ENCODE measurements around the gene STPG3. TPM values are rescaled to one million over a fixed set of nuclear protein-coding genes. Genes with fewer than 3 reads are reported as not detected.
A peak's percentile ranks its signal among the peaks of the same experiment; 100 is the strongest.

The STPG3 gene
- polyA plus RNA-seq, 2 of the 4 experiments (the other 2 are of a cell fraction): not detected

- peak; percentile 61 to 78 for ATAC-seq
- DNase-seq (ENCODE audit: low read depth in 1 of 2, low spot score in 1 of 2): peak; percentile 99 to 100
- Histone ChIP-seq H3K4me2 (peak within 1 kb of the TSS; percentile 98), H3K9me3 (no peaks in the 10 kb centered on the region), H3K27ac (peak within 1 kb of the TSS; percentile 98 to 99), H3K4me3 (peak within 1 kb of the TSS; percentile 91), H3K4me1 (peaks cover 54% of the 10 kb centered on the region)
- POLR2A ChIA-PET: interaction anchor here (0.5 to 3.3 kb wide), 49 partner anchors 9 to 378 kb away, joined by 3 to 97 read pairs (median 5); partner anchors contain the start of genes ANAPC2, CYSRT1, DPP7 and EHMT1
- 2% methylated on average over 24 of the region's 67 CpGs for WGBS (ENCODE audit: missing lambda C conversion rate)
- CTCF ChIA-PET: interaction anchor here (0.9 to 13.1 kb wide), 11 partner anchors 9 to 211 kb away, joined by 3 to 236 read pairs (median 4); partner anchors contain the start of genes CYSRT1, NELFB, NRARP and RNF208
- FAIRE-seq: peak; percentile 95
- TF ChIP-seq PBX3 (IDR thresholded peaks at IDR 0.05) (peak; percentile 100), KDM5A (IDR thresholded peaks at IDR 0.05) (no peak), PHF8 (IDR thresholded peaks at IDR 0.05; ENCODE audit: borderline replicate concordance, low read depth) (peak; percentile 52; the same call in 1 of the 2 replicates), ZC3H11A (IDR thresholded peaks at IDR 0.05) (no peak), JUN (IDR thresholded peaks at IDR 0.05) (peak; percentile 97 to 100), TP53 (CRISPR knock-in tag; IDR thresholded peaks at IDR 0.05) (peak; percentile 87; the same call in 1 of the 2 replicates), RARB (CRISPR knock-in tag; IDR thresholded peaks at IDR 0.05) (no peak), RAD21 (conservative IDR thresholded peaks at IDR 0.05 in 1 of 2, IDR thresholded peaks at IDR 0.05 in 1 of 2) (no peak), FOSB (CRISPR knock-in tag; IDR thresholded peaks at IDR 0.05) (no peak), BCL3 (IDR thresholded peaks at IDR 0.05) (peak; percentile 99), REST (IDR thresholded peaks at IDR 0.05) (peak; percentile 55; the same call in 1 of the 2 replicates), MAX (IDR thresholded peaks at IDR 0.05) (peak; percentile 17; the same call in 1 of the 2 replicates), FOXS1 (CRISPR knock-in tag; IDR thresholded peaks at IDR 0.05) (no peak), TFCP2L1 (CRISPR knock-in tag; IDR thresholded peaks at IDR 0.05) (peak; percentile 90), GATA3 (IDR thresholded peaks at IDR 0.05; ENCODE audit: borderline replicate concordance) (peak; percentile 28; the same call in 1 of the 2 replicates), CBX8 (IDR thresholded peaks at IDR 0.05) (no peak), POLR2A (IDR thresholded peaks at IDR 0.05; ENCODE audit: low read length) (peak; percentile 100), RFX5 (IDR thresholded peaks at IDR 0.05) (peak; percentile 78)
Measured at GRCh38 chr9:137240841-137241489, 10.1 kb upstream of the STPG3 start, which contains the start of gene TUBB4B. Gene TUBB4B (plus strand): TSS chr9:137241287. CDS start chr9:137241361, 74 bp downstream.
